Heart right ventricle (tissue), 16 donors: ENCODE results near the gene TMPRSS6. TPM values are rescaled to one million over a fixed set of nuclear protein-coding genes. Genes with fewer than 3 reads are reported as not detected.

Experiments
- ATAC-seq, 8 donors: fragments of 200-7000 bp; cut with Tn5 transposase; one replicate each; pipeline ENCODE4 v1.9.1; 2020; ENCODE audit warnings: mild to moderate bottlenecking in 8 of 8, moderate library complexity in 8 of 8, moderate number of reproducible peaks in 1 of 8
- DNase-seq, 2 donors: peaks; one replicate each; pipeline ENCODE4 v3.0.0-alpha.2; 2020
- H3K27ac ChIP-seq, 10 donors: fragments of 200-600 bp; sonication (generic) in 2 of 10; one replicate each; pipeline versions ENCODE4 v1.5.0 to v1.8.0; 2020 to 2022; ENCODE audit warnings: mild to moderate bottlenecking in 3 of 10
- H3K27me3 ChIP-seq, 7 donors: fragments of 200-600 bp; one replicate each; pipeline ENCODE4 v1.8.0; 2021 to 2022; ENCODE audit warnings: mild to moderate bottlenecking in 2 of 7
- H3K36me3 ChIP-seq, 9 donors: fragments of 200-600 bp; sonication (generic) in 1 of 9; one replicate each; pipeline versions ENCODE4 v1.5.0 to v1.8.0; 2020 to 2022; ENCODE audit warnings: mild to moderate bottlenecking in 2 of 9
- H3K4me1 ChIP-seq, 9 donors: fragments of 200-600 bp; sonication (generic) in 1 of 9; one replicate each; pipeline versions ENCODE4 v1.5.0 to v1.8.0; 2020 to 2022; ENCODE audit warnings: mild to moderate bottlenecking in 4 of 9
- H3K4me3 ChIP-seq, 10 donors: fragments of 200-600 bp; sonication (generic) in 2 of 10; one replicate each; pipeline versions ENCODE4 v1.5.0 to v1.8.0; 2020 to 2022; ENCODE audit warnings: mild to moderate bottlenecking in 7 of 10, moderate library complexity in 2 of 10
- H3K9me3 ChIP-seq, 11 donors: fragments of 200-600 bp in 10 of 11; sonication (generic) in 2 of 11; one replicate each; pipeline versions ENCODE4 v1.5.0 to v1.8.0; 2013 to 2022; ENCODE audit warnings: mild to moderate bottlenecking in 2 of 11, control low read depth in 1 of 11, moderate library complexity in 1 of 11
- CTCF ChIP-seq, 9 donors: fragments of 200-600 bp; sonication (generic) in 2 of 9; IDR thresholded peaks; one replicate each; pipeline versions ENCODE4 v1.5.0 to v1.8.0; 2021 to 2022; ENCODE audit warnings: antibody characterized with exemption in 9 of 9, mild to moderate bottlenecking in 5 of 9, moderate library complexity in 1 of 9
- WGBS, 2 donors: extraction: QIAGEN DNeasy Blood & Tissue Kit; methylation state at CpG; one replicate each; pipeline ENCODE4 v1.1.7; 2013; ENCODE audit warnings: inconsistent platforms in 1 of 2; 5-methylcytosine and 5-hydroxymethylcytosine counted together
- intact Hi-C, 10 donors: fragments of 100-400 bp; cut with DNase I; formaldehyde crosslinking; loops; one replicate each; pipeline versions ENCODE4 v1.11.1 to v1.14.2; 2022
- polyA plus RNA-seq, 2 donors: library from polyadenylated mRNA; stranded (reverse); fragments of 200-250 nt; gene quantifications; one replicate each; pipeline ENCODE4 v1.2.3, GENCODE V29; 2013
- total RNA-seq, 10 donors: library from RNA; stranded (reverse); fragmentation: NEBNext Ultra II Directional in 3 of 10; extraction: Animal tissue kit (Norgen Biotek cat#: 25700) in 3 of 10; gene quantifications; one replicate each; pipeline versions ENCODE4 v1.2.1 to v1.2.4, GENCODE V29; 2021 to 2023
- donor health status: Arrhythmogenic right ventricular cardiomyopathy.
- donor health status: ischemic (EF 13 %, LVEDD 7.1; RV severe dilation, severe dysfunction).
- donor health status: healthy with polysubstance abuse.
- donor health status: DM: no; HTN: yes; CAD: no.
- donor health status: DM: no; HTN: no; CAD: no.
- donor health status: ischemic (EF 25% LVEDD 6.9; RV normal size, moderate dysfunction).
- donor health status: ischemic (EF 25% LVEDD 5.7; RV mildly dilated, moderate dysfunction).
- donor health status: healthy.
- donor health status: DM: yes; HTN: yes; CAD: no.
- donor health status: Ischemic cardiomyopathy.
- donor health status: ischemic (EF 35%, LVEDD 5.7; RV mildly dilated, moderate dysfunction).
- donor health status: nonischemic (EF 11% LVEDD 7.7; RV severe dilation, severe dysfunction).
- donor health status: DM: yes; HTN: yes; CAD: no.
- donor health status: PGD.
- donor health status: ischemic (EF 29% LVEDD 5.4; RV normal size, mild dysfunction).
- donor health status: nonischemic (EF 23%, LVEDD 6.1; RV moderate dilation, normal function).

TMPRSS6 gene
- total and polyA plus RNA-seq, 12 donors = not detected

- Histone ChIP-seq H3K36me3 (no peaks in the 10 kb centered on the region), H3K4me1 (peaks cover 0 to 6% (median 0%) of the 10 kb centered on the region in 9 donors), H3K4me3 (no peak overlapping the region), H3K27ac (no peak overlapping the region), H3K9me3 (no peaks in the 10 kb centered on the region), H3K27me3 (peaks cover 0 to 36% (median 23%) of the 10 kb centered on the region in 7 donors)
- TF ChIP-seq CTCF (IDR thresholded peaks at IDR 0.05) = no peak
- ATAC-seq = no peak
- intact Hi-C loops = no loop called here
- no peak for DNase-seq
- 46 to 50% methylated on average over 13 to 14 of the region's 14 CpGs for WGBS, 2 donors
Observed at GRCh38 chr22:37127350-37127878, 17.9 kb upstream of the TMPRSS6 start.

- DNase-seq = no peak
- TF ChIP-seq CTCF (IDR thresholded peaks at IDR 0.05) = peak in 5 of 9 donors; percentile 5 to 34 (median 15)
- peaks cover 0 to 11% (median 0%) of the 10 kb centered on the region in 9 donors for H3K4me1 ChIP-seq
- no peaks in the 10 kb centered on the region for H3K36me3 ChIP-seq
- peaks cover 0 to 39% (median 23%) of the 10 kb centered on the region in 7 donors for H3K27me3 ChIP-seq
- ATAC-seq = no peak
- no peak overlapping the region for H3K4me3 ChIP-seq
- no peak overlapping the region for H3K27ac ChIP-seq
- H3K9me3 ChIP-seq = no peaks in the 10 kb centered on the region
- intact Hi-C loops = no loop called here
- WGBS, 2 donors = 65 to 77% methylated on average over 5 of the region's 5 CpGs
Observed at GRCh38 chr22:37126882-37127281, 17.4 kb upstream of the TMPRSS6 start.

- Histone ChIP-seq H3K27ac (no peak overlapping the region), H3K9me3 (no peaks in the 10 kb centered on the region), H3K27me3 (peaks cover 0 to 44% (median 23%) of the 10 kb centered on the region in 7 donors), H3K36me3 (no peaks in the 10 kb centered on the region), H3K4me3 (no peak overlapping the region), H3K4me1 (peaks cover 0 to 16% (median 0%) of the 10 kb centered on the region in 9 donors)
- no peak for TF ChIP-seq CTCF (IDR thresholded peaks at IDR 0.05)
- WGBS, 2 donors = 68 to 70% methylated on average over 7 of the region's 7 CpGs
- no peak for DNase-seq
- intact Hi-C loops = no loop called here
- ATAC-seq = no peak
Observed at GRCh38 chr22:37126383-37126782, 16.9 kb upstream of the TMPRSS6 start.

- intact Hi-C loops = no loop called here
- ATAC-seq (no peak), DNase-seq (no peak)
- no peaks in the 10 kb centered on the region for H3K9me3 ChIP-seq
- H3K27ac ChIP-seq = no peak overlapping the region
- 69 to 76% methylated on average over 7 of the region's 7 CpGs for WGBS, 2 donors
- H3K36me3 ChIP-seq = no peaks in the 10 kb centered on the region
- peaks cover 0 to 49% (median 26%) of the 10 kb centered on the region in 7 donors for H3K27me3 ChIP-seq
- TF ChIP-seq CTCF (IDR thresholded peaks at IDR 0.05) = no peak
- peaks cover 0 to 16% (median 0%) of the 10 kb centered on the region in 9 donors for H3K4me1 ChIP-seq
- H3K4me3 ChIP-seq = no peak overlapping the region
Observed at GRCh38 chr22:37123649-37124048, 14.1 kb upstream of the TMPRSS6 start.
